ENCODE measurements around the gene TRERF1.

The TRERF1 gene

GRCh38 chr6:42424906-42425474, 26.7 kb downstream of the TRERF1 start:
- no peak for FAIRE-seq

DNA sequence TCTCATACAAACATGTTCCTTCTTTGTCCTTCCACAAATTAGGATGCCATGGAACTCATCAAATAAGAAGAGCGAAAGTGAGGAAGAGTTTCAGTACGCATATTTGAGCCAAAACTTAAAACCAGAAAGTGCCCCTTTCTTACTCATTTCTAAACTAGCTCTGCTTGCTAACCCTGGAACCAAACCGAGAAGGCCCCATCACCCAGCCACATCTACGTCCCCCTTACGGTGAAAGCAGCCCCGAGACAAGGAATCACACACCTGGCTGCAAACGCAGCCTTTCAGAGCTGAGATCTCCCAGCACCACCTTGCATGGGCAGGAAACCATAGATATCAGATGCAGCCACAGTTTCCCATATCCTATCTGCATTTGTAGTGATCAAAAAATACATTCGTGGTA, 28.5 kb downstream of the TRERF1 start:
- no peak for FAIRE-seq

DNA sequence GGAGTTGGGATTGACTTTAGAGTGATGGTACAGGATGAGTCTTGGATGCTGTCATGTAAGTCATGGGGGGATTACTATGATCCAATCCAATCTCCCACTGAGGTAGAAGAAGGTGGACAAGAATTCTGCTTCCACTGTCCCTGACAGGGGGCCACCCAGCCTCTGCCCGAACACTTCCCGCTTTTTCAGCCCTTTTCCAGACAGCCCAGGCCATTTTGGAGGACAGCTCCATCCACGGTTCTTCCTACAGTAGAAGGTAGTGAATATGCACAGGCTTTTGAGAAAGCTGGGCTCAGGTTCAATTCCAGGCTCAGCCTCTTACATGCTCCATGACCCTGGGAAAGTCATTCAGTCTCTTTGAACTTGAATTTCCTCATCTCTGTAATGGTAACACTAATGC, 31.0 kb downstream of the TRERF1 start:
- no peak for FAIRE-seq

DNA sequence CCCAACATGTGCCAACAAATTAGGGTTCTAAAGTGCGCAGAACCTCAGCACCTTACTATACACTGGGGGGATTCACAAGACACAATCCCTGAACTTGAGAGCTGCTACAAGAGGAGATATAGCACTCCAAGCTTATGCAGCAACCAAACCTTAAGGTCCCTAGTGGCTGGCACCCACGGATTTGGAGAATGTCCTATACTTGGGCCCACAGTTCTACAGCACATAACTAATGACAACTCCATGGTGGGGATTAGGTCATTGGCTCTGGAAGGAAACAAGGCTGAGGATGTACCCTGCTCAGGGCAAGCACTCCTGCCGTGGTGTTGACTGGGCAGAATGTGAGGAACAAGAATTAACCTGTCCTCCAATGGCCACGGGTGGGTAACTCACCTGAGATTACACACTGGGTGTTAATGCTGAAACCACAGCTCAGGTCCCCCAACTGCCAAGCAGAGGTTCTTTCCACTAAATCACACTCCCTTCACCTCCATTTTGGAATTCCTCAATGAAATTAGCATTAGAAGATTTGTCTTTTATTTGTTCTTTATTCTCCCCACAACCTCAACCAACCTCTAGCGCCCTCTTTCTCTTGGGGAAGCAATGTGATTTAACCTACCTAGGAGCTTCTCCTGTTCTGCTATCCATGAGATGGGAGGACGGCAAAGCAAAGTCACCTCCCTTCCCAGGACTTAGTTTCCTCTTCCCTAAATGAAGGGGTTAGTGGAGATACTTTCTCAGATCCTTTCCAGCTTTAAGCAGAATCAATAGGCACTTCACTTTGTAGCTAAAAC, 32.0 kb downstream of the TRERF1 start:
- no peak for FAIRE-seq

DNA sequence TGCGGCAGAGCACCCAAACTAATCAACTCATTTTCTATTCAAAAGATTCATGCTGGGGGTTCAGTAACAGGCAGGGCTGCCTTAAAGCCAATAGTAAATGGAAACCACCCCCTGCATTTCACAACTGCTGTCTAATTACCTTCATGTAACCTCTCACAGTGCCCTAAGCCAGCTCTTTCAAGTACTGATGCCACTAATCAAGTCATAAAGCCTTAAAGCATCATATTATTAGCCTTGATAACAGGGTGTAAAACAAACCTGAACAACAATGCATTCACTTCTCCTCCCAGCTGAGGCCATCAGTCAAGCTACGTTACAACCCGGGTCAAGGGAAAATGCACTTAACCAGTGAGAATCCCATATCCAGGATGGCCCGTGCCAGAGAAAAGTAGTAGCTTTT, 33.0 kb downstream of the TRERF1 start:
- FAIRE-seq: no peak

DNA sequence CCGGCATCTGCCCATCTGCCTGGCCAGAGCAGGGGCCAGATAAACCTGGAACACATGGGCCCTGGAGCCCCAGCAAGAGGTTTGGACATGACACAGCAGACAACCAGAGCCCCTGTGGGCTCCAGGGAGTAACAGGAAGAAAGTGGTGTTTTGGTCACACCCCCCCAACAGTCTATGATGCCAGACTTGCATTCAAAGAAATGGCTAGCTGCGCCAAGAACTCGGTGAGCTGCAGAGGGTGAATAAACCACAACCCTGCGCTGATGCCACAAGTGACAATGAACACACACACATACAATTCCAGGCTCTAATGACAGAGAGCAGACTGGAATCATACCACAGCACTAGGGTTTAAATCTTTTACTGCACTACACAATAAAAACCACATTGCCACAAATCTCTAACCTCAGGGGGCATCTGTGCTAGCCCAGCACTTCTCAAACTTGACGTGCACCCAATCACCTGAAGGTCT, 34.0 kb downstream of the TRERF1 start:
- no peak for FAIRE-seq

- no peak for FAIRE-seq
Observed at GRCh38 chr6:42411406-42411805, 40.3 kb downstream of the TRERF1 start.

DNA sequence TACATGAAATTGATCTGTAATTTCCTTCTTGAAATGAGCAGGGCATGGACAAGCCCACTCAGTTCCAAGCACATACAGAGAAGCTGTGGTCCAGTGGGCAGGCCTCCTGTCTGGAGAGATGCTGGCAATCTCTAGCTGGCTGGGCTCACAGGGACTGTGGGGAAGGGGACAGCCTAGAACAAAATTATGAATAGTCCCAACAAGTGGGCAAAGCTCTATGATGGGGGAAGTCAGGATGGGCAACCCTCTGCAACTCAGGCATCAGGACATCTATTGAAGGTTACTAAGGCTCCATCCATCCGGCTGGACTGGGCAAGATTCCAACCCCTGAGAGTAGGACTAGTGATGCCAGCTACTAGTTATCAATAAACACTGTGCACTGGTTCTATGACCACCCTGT, 40.9 kb downstream of the TRERF1 start:
- no peak for FAIRE-seq

DNA sequence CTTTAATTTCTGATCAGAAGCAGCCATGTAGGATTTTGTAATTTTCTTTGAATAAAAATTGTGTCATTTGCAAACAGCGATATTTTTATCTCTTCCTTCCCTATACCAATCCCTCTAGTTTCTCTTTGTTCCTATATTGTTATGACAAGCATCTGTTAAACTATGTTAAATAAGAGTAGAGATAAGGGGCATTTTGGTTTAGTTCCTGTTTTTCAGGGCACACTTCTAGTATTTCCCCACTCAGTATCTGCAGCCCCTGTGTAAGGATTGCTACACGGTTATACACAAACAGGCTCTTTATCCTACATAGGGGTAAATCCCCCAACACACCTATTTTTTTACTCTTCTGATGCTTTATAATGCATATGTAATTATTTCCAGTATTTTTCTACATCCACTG, 42.1 kb downstream of the TRERF1 start:
- FAIRE-seq: no peak

- FAIRE-seq: no peak
Observed at GRCh38 chr6:42407379-42407778, 44.3 kb downstream of the TRERF1 start.

DNA sequence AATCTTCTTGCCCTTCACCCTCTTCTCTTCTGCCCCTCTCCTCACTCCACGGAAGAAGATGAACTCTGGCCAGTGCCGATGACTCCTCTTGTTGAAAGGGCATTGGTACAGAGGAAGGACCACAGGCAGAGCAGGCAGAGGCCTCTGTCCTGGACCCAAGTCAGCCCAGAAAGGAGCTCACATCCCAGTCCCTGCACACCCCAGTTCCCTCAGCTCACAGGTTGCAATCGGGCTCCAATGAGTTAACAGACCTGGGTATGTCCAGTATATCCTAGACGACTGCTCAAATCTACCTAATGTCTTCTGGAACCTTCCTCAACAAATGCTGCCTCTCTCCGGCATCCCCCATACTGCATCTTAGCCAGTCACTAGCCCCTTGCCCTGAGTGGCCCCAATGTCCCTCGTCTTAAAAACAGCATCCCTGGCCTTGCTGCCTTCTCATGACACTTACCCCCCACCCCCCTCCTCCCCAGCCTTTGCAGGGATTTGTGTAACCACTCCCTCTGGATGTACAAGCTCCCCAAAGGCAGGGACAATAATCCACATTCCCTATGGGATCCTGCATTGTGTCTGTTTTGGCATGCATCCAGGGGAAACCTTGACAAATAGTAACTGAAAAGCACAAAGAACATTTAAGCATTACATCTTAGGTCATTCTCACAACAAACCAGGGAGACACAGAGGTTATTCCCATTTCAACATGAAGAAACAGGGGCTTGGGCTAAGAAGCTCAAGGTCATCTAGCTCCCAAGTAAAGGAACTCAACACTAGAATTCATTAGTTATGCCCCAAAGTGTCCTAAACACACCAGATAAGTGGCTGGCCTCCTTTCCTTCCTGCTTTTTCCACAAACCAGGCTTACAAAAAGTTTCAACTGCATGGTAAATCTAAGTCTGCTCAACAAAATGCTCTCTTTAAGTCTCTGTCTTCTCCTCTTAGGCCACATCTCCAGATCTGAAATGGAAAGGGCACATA, 45.1 kb downstream of the TRERF1 start:
- no peak for FAIRE-seq

- no peak for FAIRE-seq
Observed at GRCh38 chr6:42405021-42405420, 46.7 kb downstream of the TRERF1 start.

- no peak for FAIRE-seq
Observed at GRCh38 chr6:42404484-42404883, 47.2 kb downstream of the TRERF1 start.

DNA sequence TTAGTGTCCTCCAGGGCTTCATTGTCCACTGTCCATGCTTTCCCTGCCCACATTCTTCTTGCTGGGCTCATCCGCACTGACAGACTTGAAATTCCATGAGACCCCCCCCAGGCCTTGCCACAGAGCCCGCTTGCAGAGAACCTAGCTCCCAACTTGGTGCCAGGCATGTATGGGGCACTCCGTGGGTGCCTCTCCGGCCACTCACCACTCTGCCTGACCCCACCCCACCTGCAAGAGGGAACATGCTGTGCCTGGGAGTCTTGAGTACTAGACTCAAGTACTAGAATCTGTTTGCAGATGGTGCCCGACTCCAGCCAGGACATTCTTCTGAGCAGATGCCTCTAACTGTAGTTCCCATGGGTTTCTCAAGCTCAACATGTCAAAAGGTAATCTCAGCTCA, 47.9 kb downstream of the TRERF1 start:
- FAIRE-seq: no peak

DNA sequence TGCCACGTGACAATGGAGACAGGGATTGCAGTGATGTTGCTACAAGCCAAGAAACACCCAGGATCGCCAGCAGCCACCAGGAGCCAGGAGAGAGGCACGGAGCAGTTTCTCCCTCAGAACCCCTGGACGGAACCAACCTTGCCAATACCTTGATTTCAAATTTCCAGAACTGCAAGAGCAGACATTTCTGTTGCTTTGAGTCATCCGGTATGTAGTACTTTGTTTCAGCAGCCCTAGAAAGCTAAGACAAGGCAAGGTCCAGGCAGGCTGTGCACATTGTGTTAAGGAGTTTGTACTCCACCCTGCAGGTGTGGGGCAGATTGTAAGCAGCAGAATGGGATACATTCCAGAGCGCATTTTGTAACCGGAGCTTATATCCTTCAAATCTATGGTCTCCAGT, 48.3 kb downstream of the TRERF1 start:
- no peak for FAIRE-seq

DNA sequence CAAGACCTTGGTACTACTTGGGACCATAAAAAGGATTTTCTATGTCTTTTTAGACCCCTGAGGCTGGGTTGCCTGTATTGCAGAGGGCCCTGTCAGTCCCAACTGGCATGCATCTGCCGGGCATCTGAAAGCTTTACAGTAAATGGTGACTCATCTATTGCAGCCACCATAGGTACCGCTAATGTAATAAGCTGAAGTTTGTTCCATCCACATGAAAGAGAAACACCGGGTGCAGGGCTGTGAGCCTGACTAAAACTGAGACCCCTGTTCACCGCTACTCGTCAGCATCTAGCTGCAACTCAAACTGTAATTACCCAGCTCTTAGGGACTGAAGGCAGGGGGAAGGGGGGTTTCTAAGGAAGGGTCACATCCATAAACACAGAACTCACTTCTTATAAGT, 49.5 kb downstream of the TRERF1 start:
- FAIRE-seq: no peak

DNA sequence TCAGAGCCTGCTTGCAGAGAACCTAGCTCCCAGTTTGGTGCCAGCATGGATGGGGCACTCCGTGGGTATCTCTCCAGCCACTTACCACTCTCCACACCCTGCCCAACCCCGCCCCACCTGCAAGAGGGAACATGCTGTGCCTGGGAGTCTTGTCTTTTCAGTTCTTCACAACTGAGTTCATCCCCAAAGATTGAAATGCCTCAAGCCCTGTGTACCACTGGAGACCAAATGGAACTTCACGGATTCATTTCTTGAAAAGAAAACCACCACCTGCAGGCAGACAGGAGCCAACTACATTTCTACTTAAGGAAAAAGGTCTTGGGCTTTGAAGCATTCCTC, 50.1 kb downstream of the TRERF1 start:
- FAIRE-seq: no peak

DNA sequence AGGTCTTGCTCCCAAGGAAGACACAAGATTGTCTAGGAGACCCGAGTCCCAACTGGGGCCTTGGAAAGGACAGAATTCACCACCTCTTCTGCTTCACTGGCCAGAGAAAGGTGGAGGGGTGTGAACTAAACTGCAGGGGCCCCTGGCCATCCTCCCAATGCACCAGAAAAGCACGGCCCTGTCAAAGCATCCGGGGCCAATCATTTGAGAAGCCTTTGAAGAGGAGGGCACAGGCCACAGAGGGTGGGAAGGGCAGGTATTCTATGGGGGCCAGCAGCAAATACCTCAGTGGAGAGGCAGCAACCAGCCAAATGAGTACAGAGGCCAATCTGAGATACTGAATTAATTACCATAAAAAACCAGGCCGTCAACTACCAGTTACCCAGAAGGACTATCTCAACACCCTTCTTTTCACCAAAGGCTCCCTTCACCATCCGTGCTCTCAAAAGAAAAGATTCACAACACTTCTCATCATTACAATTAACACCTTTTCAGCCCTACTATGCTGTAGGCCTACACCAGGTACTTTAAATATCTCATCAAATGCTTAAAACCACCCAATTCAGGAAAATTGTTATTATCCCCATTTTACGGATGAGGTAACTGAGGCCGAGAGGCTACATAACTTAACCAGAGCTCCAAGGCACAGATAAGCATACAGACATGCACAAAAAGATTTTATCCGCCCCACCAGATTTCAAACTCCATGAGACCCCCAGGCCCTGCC, 50.7 kb downstream of the TRERF1 start:
- FAIRE-seq: no peak

DNA sequence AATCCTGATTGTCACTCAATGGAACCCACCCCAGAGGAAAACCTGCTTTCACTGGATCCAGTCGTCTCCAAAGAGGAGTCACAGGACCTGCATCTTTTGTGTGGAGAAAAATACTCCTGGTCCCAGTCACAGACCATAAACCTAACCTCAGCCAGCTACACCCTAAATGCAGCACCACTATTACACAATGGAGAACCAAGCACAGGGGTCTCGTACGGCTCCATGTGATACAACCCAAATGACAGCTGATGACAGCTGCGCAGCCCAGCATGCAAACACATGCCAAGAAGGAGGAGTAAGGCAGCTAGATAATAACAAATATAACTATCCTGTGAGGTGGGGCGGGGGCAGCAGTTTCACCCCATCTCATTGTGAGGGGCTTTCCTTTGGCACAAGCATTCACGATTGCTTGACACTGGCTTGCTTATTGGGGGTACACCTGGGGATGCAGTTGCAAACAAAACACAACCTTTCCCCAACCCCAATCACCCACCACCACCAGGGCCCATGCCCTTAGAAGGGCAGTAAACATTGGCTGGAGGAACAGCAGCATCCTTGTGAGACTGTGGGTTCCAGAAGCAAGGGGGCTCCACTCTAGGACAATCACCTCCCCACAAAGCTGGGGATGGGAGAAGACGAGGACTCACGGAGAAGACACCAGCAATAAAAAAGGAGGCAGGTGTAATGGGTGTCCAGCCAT, 51.5 kb downstream of the TRERF1 start:
- no peak for FAIRE-seq

DNA sequence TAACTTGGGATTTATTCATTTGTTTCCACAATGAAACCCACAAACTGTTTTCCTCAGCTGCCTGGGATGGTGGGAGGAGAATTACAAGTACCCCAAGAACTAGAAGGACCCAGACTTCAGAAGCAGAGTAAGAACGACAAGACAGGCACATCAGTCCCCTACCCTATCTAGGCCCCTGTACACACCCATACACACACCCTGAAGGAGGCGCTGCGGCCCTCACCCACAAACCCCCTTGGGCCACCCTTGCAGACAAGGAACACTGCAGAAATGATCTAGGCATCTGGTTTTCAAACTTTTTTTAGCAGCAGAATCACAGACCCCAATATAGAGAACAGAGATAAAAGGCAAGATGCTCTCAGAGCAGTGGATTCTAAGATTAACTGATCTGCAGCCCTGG, 55.0 kb downstream of the TRERF1 start:
- no peak for FAIRE-seq

GRCh38 chr6:42394881-42395620, 56.7 kb downstream of the TRERF1 start:
- no peak for FAIRE-seq

- no peak for FAIRE-seq
Observed at GRCh38 chr6:42394151-42394550, 57.6 kb downstream of the TRERF1 start.

Measured in islet of Langerhans (tissue), 1 donor.